ENCODE data around the gene PGLYRP3. TPM values are rescaled to one million over a fixed set of nuclear protein-coding genes. Genes with fewer than 3 reads are reported as not detected.

The PGLYRP3 gene
- total RNA-seq, 2 donors from 2014 or later, result not detected

- intact Hi-C loops (cut with DNase I), result no loop called here
These were observed 60.8 kb downstream of the PGLYRP3 start for GRCh38 chr1:153251988-153252387.

GRCh38 chr1:153251562-153251961 is 61.2 kb downstream of the PGLYRP3 start:
- Histone ChIP-seq H3K4me1 (no peaks in the 10 kb centered on the region), H3K27ac (no peak overlapping the region), H3K9me3 (no peaks in the 10 kb centered on the region), H3K36me3 (no peaks in the 10 kb centered on the region), H3K27me3 (no peaks in the 10 kb centered on the region), H3K4me3 (no peak overlapping the region), H3K9ac (ENCODE audit: low read depth in 2 of 2, low read length in 2 of 2) (no peak overlapping the region)
- intact Hi-C loops (cut with DNase I), result no loop called here
- no peak for DNase-seq
- TF ChIP-seq CTCF (IDR thresholded peaks at IDR 0.05), result no peak

More at GRCh38 chr1:153251988-153252387, 60.8 kb downstream of the PGLYRP3 start:
- Histone ChIP-seq H3K27me3 (no peaks in the 10 kb centered on the region), H3K4me1 (no peaks in the 10 kb centered on the region), H3K9me3 (no peaks in the 10 kb centered on the region), H3K36me3 (no peaks in the 10 kb centered on the region), H3K9ac (ENCODE audit: low read depth in 2 of 2, low read length in 2 of 2) (no peak overlapping the region), H3K27ac (no peak overlapping the region), H3K4me3 (no peak overlapping the region)
- no peak for DNase-seq
- TF ChIP-seq CTCF (IDR thresholded peaks at IDR 0.05), result no peak

- DNase-seq, result no peak
- Histone ChIP-seq H3K9ac (ENCODE audit: low read depth in 2 of 2, low read length in 2 of 2) (no peak overlapping the region), H3K4me1 (no peaks in the 10 kb centered on the region), H3K9me3 (no peaks in the 10 kb centered on the region), H3K27me3 (no peaks in the 10 kb centered on the region), H3K4me3 (no peak overlapping the region), H3K27ac (no peak overlapping the region), H3K36me3 (no peaks in the 10 kb centered on the region)
- intact Hi-C loops (cut with DNase I), result no loop called here
- no peak for TF ChIP-seq CTCF (IDR thresholded peaks at IDR 0.05)
These were observed 61.7 kb downstream of the PGLYRP3 start for GRCh38 chr1:153251087-153251486.

GRCh38 chr1:153250166-153250565 is 62.6 kb downstream of the PGLYRP3 start:
- H3K9ac ChIP-seq (ENCODE audit: low read depth in 2 of 2, low read length in 2 of 2), result no peak overlapping the region
- H3K9me3 ChIP-seq, result no peaks in the 10 kb centered on the region
- intact Hi-C loops (cut with DNase I), result no loop called here
- H3K4me3 ChIP-seq, result no peak overlapping the region
- no peaks in the 10 kb centered on the region for H3K36me3 ChIP-seq
- no peak overlapping the region for H3K27ac ChIP-seq
- H3K27me3 ChIP-seq, result no peaks in the 10 kb centered on the region
- no peak for TF ChIP-seq CTCF (IDR thresholded peaks at IDR 0.05)
- no peaks in the 10 kb centered on the region for H3K4me1 ChIP-seq
- no peak for DNase-seq

GRCh38 chr1:153248176-153248879 is 64.4 kb downstream of the PGLYRP3 start:
- Histone ChIP-seq H3K27me3 (no peaks in the 10 kb centered on the region), H3K9me3 (no peaks in the 10 kb centered on the region), H3K36me3 (no peaks in the 10 kb centered on the region), H3K4me1 (no peaks in the 10 kb centered on the region), H3K9ac (ENCODE audit: low read depth in 2 of 2, low read length in 2 of 2) (no peak overlapping the region), H3K4me3 (no peak overlapping the region), H3K27ac (no peak overlapping the region)
- intact Hi-C loops (cut with DNase I), result no loop called here
- no peak for TF ChIP-seq CTCF (IDR thresholded peaks at IDR 0.05)
- DNase-seq, result no peak

Other genes with a start within 250 kb of the PGLYRP3 start
- not detected for gene SPRR2B, start 241.3 kb downstream of the PGLYRP3 start, total RNA-seq
- not detected for gene SPRR2E, start 218.4 kb downstream of the PGLYRP3 start, total RNA-seq
- gene SPRR2F, start 199.4 kb downstream of the PGLYRP3 start, total RNA-seq, result not detected
- not detected for gene SPRR2G, start 162.1 kb downstream of the PGLYRP3 start, total RNA-seq
- gene LELP1, start 109.5 kb downstream of the PGLYRP3 start, total RNA-seq, result not detected
- gene PRR9, start 95.4 kb downstream of the PGLYRP3 start, total RNA-seq, result not detected
- not detected for gene LORICRIN, start 53.3 kb downstream of the PGLYRP3 start, total RNA-seq
- not detected for gene PGLYRP4, start 35.9 kb upstream of the PGLYRP3 start, total RNA-seq
- gene S100A9, start 44.9 kb upstream of the PGLYRP3 start, total RNA-seq, result 10 to 100 TPM; 16.3 to 34.9 TPM
- not detected for gene S100A12, start 62.7 kb upstream of the PGLYRP3 start, total RNA-seq
- 1 to 10 TPM in 1 of 2 donors, under 1 TPM in 1; 0.79 to 6.9 TPM for gene S100A8, start 78.1 kb upstream of the PGLYRP3 start, total RNA-seq
- not detected for gene S100A7A, start 103.6 kb upstream of the PGLYRP3 start, total RNA-seq
- gene S100A7, start 147.7 kb upstream of the PGLYRP3 start, total RNA-seq, result not detected
- gene S100A6, start 223.0 kb upstream of the PGLYRP3 start, total RNA-seq, result 1,000 to 10,000 TPM; 2,444 to 2,474 TPM
- not detected for gene S100A5, start 228.0 kb upstream of the PGLYRP3 start, total RNA-seq
- 10 to 100 TPM; 41.8 to 83.8 TPM for gene S100A4, start 232.9 kb upstream of the PGLYRP3 start, total RNA-seq
- gene S100A3, start 236.3 kb upstream of the PGLYRP3 start, total RNA-seq, result under 1 TPM in 1 of 2 donors, not detected in 1; 0.61 TPM

Data from colonic mucosa (tissue), 4 donors.